ENCODE measurements around the gene SLC38A3.

The SLC38A3 gene

GRCh38 chr3:50204804-50205412 lies at the start of gene SLC38A3:
Gene SLC38A3 (plus strand): TSS chr3:50205271. CDS start chr3:50214200, 8,929 bp downstream.
- no peak for DNase-seq

- no peak for DNase-seq
Measured at GRCh38 chr3:50155491-50155878, 49.6 kb upstream of the SLC38A3 start.

- no peak for DNase-seq
Measured at GRCh38 chr3:50155891-50156290, 49.2 kb upstream of the SLC38A3 start.

GRCh38 chr3:50156549-50157493 lies 48.2 kb upstream of the SLC38A3 start:
- no peak for DNase-seq

GRCh38 chr3:50157827-50158529 lies 47.1 kb upstream of the SLC38A3 start:
- no peak for DNase-seq

- DNase-seq: no peak
Measured at GRCh38 chr3:50158530-50159146, 46.4 kb upstream of the SLC38A3 start.

- DNase-seq: no peak
Measured at GRCh38 chr3:50160561-50160983, 44.5 kb upstream of the SLC38A3 start.

- DNase-seq: no peak
Measured at GRCh38 chr3:50161320-50161719, 43.8 kb upstream of the SLC38A3 start.

GRCh38 chr3:50162034-50162883 lies 42.8 kb upstream of the SLC38A3 start:
- DNase-seq: no peak

- no peak for DNase-seq
Measured at GRCh38 chr3:50163572-50164455, 41.3 kb upstream of the SLC38A3 start.

GRCh38 chr3:50164481-50164880 lies 40.6 kb upstream of the SLC38A3 start:
- no peak for DNase-seq

- DNase-seq: no peak
Measured at GRCh38 chr3:50164984-50165909, 39.8 kb upstream of the SLC38A3 start.

- DNase-seq: no peak
Measured at GRCh38 chr3:50165910-50166538, 39.0 kb upstream of the SLC38A3 start.

- DNase-seq: no peak
Measured at GRCh38 chr3:50166620-50167019, 38.5 kb upstream of the SLC38A3 start.

- DNase-seq: no peak
Measured at GRCh38 chr3:50167069-50167840, 37.8 kb upstream of the SLC38A3 start.

- DNase-seq: no peak
Measured at GRCh38 chr3:50167841-50168209, 37.2 kb upstream of the SLC38A3 start.

- no peak for DNase-seq
Measured at GRCh38 chr3:50168388-50168787, 36.7 kb upstream of the SLC38A3 start.

GRCh38 chr3:50168791-50169190 lies 36.3 kb upstream of the SLC38A3 start:
- no peak for DNase-seq
